Measurements from ENCODE around the gene TTC9.

TTC9 gene

GRCh38 chr14:70716483-70716882, 74.8 kb downstream of the TTC9 start:
- DNase-seq (ENCODE audit: low spot score) = no peak

GRCh38 chr14:70716958-70717357, 75.2 kb downstream of the TTC9 start:
- DNase-seq (ENCODE audit: low spot score) = no peak

- no peak for DNase-seq (ENCODE audit: low spot score)
These were observed 76.8 kb downstream of the TTC9 start for GRCh38 chr14:70718383-70719118.

- DNase-seq (ENCODE audit: low spot score) = no peak
These were observed 79.8 kb downstream of the TTC9 start for GRCh38 chr14:70721542-70721941.

GRCh38 chr14:70722418-70722817, 80.7 kb downstream of the TTC9 start:
- no peak for DNase-seq (ENCODE audit: low spot score)

GRCh38 chr14:70723276-70723675, 81.6 kb downstream of the TTC9 start:
- no peak for DNase-seq (ENCODE audit: low spot score)

GRCh38 chr14:70724110-70724509, 82.4 kb downstream of the TTC9 start:
- DNase-seq (ENCODE audit: low spot score) = no peak

GRCh38 chr14:70724944-70725343, 83.2 kb downstream of the TTC9 start:
- DNase-seq (ENCODE audit: low spot score) = no peak

All from hepatic stellate cell (primary cell).